Measurements from ENCODE around the gene POLR3E. TPM values are rescaled to one million over a fixed set of nuclear protein-coding genes. Genes with fewer than 3 reads are reported as not detected.

The POLR3E gene
- total RNA-seq, 6 experiments from 2014 or later = 31.6 to 36.3 (median 32.6) TPM

- H3K27me3 Mint-ChIP-seq (ENCODE audit: insufficient read depth) = no peaks in the 10 kb centered on the region; the same call in 1 of the 2 replicates
- peaks cover 7% of the 10 kb centered on the region for H3K9me3 Mint-ChIP-seq
- H3K4me3 Mint-ChIP-seq = no peak overlapping the region
- no peak for TF ChIP-seq CTCF (IDR thresholded peaks at IDR 0.05)
- peaks cover 51% of the 10 kb centered on the region for H3K36me3 Mint-ChIP-seq (ENCODE audit: low read depth)
- H3K27ac Mint-ChIP-seq = no peak overlapping the region
- no peak for DNase-seq
- H3K4me1 Mint-ChIP-seq (ENCODE audit: low read depth) = peaks cover 8% of the 10 kb centered on the region
Measured at GRCh38 chr16:22257440-22257839, 39.8 kb upstream of the POLR3E start.

GRCh38 chr16:22260490-22260889, 36.7 kb upstream of the POLR3E start:
- H3K27me3 Mint-ChIP-seq (ENCODE audit: insufficient read depth) = no peaks in the 10 kb centered on the region; the same call in none of the 2 replicates
- peaks cover 23% of the 10 kb centered on the region for H3K4me1 Mint-ChIP-seq (ENCODE audit: low read depth)
- no peak overlapping the region for H3K27ac Mint-ChIP-seq
- peaks cover 35% of the 10 kb centered on the region for H3K36me3 Mint-ChIP-seq (ENCODE audit: low read depth)
- TF ChIP-seq CTCF (IDR thresholded peaks at IDR 0.05) = no peak
- H3K9me3 Mint-ChIP-seq = peaks cover 3% of the 10 kb centered on the region; the same call in 1 of the 2 replicates
- no peak overlapping the region for H3K4me3 Mint-ChIP-seq
- no peak for DNase-seq

GRCh38 chr16:22262460-22262859, 34.7 kb upstream of the POLR3E start:
- Mint-ChIP-seq H3K27me3 (ENCODE audit: insufficient read depth) (no peaks in the 10 kb centered on the region; the same call in none of the 2 replicates), H3K9me3 (peaks cover 3% of the 10 kb centered on the region; the same call in 1 of the 2 replicates), H3K27ac (no peak overlapping the region; the same call in 1 of the 2 replicates), H3K4me1 (ENCODE audit: low read depth) (peaks cover 26% of the 10 kb centered on the region), H3K36me3 (ENCODE audit: low read depth) (peaks cover 34% of the 10 kb centered on the region), H3K4me3 (no peak overlapping the region)
- DNase-seq = peak; percentile 23
- no peak for TF ChIP-seq CTCF (IDR thresholded peaks at IDR 0.05)

- peak; percentile 69 for DNase-seq
- peaks cover 17% of the 10 kb centered on the region for H3K36me3 Mint-ChIP-seq (ENCODE audit: low read depth)
- H3K4me3 Mint-ChIP-seq = no peak overlapping the region
- no peaks in the 10 kb centered on the region; the same call in none of the 2 replicates for H3K27me3 Mint-ChIP-seq (ENCODE audit: insufficient read depth)
- no peak for TF ChIP-seq CTCF (IDR thresholded peaks at IDR 0.05)
- H3K4me1 Mint-ChIP-seq (ENCODE audit: low read depth) = peaks cover 26% of the 10 kb centered on the region
- no peaks in the 10 kb centered on the region for H3K9me3 Mint-ChIP-seq
- H3K27ac Mint-ChIP-seq = peak overlapping the region; percentile 13; the same call in 1 of the 2 replicates
Measured at GRCh38 chr16:22264786-22265185, 32.4 kb upstream of the POLR3E start.

GRCh38 chr16:22265351-22265750, 31.9 kb upstream of the POLR3E start:
- DNase-seq = no peak
- Mint-ChIP-seq H3K4me1 (ENCODE audit: low read depth) (peaks cover 26% of the 10 kb centered on the region), H3K27me3 (ENCODE audit: insufficient read depth) (no peaks in the 10 kb centered on the region; the same call in none of the 2 replicates), H3K36me3 (ENCODE audit: low read depth) (peaks cover 13% of the 10 kb centered on the region), H3K27ac (peak overlapping the region; percentile 13), H3K4me3 (no peak overlapping the region), H3K9me3 (no peaks in the 10 kb centered on the region)
- TF ChIP-seq CTCF (IDR thresholded peaks at IDR 0.05) = no peak

Measured in HFFc6 (cell line).